ENCODE results near the gene KIF9.
"Not testable (repeated sequence)": the region's sequence is repeated elsewhere in the genome, so short reads cannot be mapped to it uniquely, and the experiment has no call there.

The KIF9 gene

DNA sequence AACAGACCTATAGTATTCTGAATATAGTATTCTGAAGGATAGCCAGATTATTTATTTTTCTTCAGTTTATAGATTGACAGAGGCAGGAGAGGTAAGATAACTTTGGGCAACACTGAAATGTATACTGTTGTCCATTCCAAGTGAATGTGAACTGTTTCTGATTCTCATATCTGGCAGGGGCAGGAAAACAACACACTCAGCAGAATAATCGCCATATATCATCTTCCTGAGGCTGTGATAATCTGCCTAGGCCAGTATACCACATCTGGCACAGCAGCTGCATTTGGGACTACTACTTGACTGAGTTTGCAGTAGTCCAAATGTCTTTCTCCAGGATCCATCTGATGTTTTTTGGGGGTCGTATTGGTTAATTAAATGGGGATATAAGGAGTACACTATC is 96.3 kb downstream of the KIF9 start:
- DNase-seq (ENCODE audit: low spot score) = no peak

DNA sequence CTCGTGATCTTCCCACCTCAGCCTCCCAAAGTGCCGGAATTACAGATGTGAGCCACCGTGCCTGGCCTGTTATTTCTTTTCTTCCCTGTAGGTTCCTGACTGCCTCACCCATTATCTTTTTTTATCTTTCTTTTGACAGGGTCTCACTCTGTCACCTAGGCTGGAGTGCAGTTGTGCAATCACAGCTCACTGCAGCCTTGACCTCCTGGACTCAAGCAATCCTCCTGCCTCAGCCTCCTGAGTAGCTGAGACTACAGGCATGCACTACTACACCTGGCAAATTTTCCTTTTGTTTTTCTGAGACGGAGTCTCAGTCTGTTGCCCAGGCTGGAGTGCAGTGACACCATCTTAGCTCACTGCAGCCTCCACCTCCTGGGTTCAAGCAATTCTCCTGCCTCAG is 100.9 kb downstream of the KIF9 start:
- not testable (repeated sequence) for DNase-seq (ENCODE audit: low spot score)

DNA sequence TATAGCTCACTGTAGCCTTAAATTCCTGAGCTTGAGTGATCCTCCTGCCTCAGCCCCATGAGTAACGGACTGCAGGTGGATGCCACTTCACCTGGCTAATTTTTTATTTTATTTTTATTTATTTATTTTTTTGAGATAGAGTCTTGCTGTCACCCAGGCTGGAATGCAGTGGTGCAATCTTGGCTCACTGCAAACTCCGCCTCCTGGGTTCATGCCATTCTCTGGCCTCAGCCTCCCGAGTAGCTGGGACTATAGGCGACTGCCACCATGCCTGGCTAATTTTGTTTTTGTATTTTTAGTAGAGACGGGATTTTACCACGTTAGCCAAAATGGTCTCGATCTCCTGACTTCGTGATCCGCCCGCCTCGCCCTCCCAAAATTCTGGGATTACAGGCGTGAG is 102.6 kb downstream of the KIF9 start:
- not testable (repeated sequence) for DNase-seq (ENCODE audit: low spot score)
